Vagina (tissue), 2 donors: ENCODE results near the gene PIK3R3.

Experiments used
- CTCF ChIP-seq, 3 experiments: fragments of 450-650 bp in 2 of 3; fragments of 200-600 bp in 1 of 3; sonication (generic) in 1 of 3; IDR thresholded peaks; one replicate each; pipeline ENCODE4 v1.5.1; 2017 to 2019; ENCODE audit warnings: antibody characterized with exemption in 3 of 3, mild to moderate bottlenecking in 2 of 3, moderate library complexity in 2 of 3
- POLR2A ChIP-seq, 2 donors: fragments of 450-650 bp; IDR thresholded peaks; one replicate each; pipeline ENCODE4 v1.6.1; 2017; ENCODE audit warnings: antibody characterized with exemption in 2 of 2, mild to moderate bottlenecking in 2 of 2, moderate library complexity in 2 of 2
- POLR2AphosphoS5 ChIP-seq, 2 donors: sonication (generic); formaldehyde crosslinking; IDR thresholded peaks; one replicate each; pipeline ENCODE4 v1.9.0; 2017; ENCODE audit warnings: antibody characterized with exemption in 2 of 2, mild to moderate bottlenecking in 2 of 2, low read depth in 1 of 2; ENCODE audit not compliant: insufficient read depth in 1 of 2

- no peak for TF ChIP-seq CTCF (IDR thresholded peaks at IDR 0.05)
- TF ChIP-seq POLR2A (IDR thresholded peaks at IDR 0.05) = no peak
- no peak for TF ChIP-seq POLR2AphosphoS5 (IDR thresholded peaks at IDR 0.05; ENCODE audit: insufficient read depth in 1 of 2, low read depth in 1 of 2)
Measured at GRCh38 chr1:46003315-46003714, 129.1 kb downstream of the PIK3R3 start.
